Right forelimb (tissue), 1 donor: ENCODE measurements around the gene FAM107B.
"Not testable (repeated sequence)": the region's sequence is repeated elsewhere in the genome, so short reads cannot be mapped to it uniquely, and the experiment has no call there.

Experiments used
- DNase-seq: peaks from one replicate; pipeline ENCODE4 v3.0.0-alpha.2; 2018

The FAM107B gene

GRCh38 chr10:14774797-14775196 lies at the start of gene FAM107B:
Gene FAM107B (minus strand): TSS chr10:14774897. CDS start chr10:14774663, 234 bp downstream.
- no peak for DNase-seq

- no peak for DNase-seq
These were observed 49.3 kb upstream of the FAM107B start for GRCh38 chr10:14823966-14824365.

GRCh38 chr10:14822879-14823755 lies 48.4 kb upstream of the FAM107B start:
- no peak for DNase-seq

GRCh38 chr10:14821635-14822375 lies 47.1 kb upstream of the FAM107B start:
- DNase-seq, result no peak

GRCh38 chr10:14820775-14821154 lies 46.1 kb upstream of the FAM107B start:
- DNase-seq, result no peak

- no peak for DNase-seq
These were observed 45.5 kb upstream of the FAM107B start for GRCh38 chr10:14820010-14820774.

GRCh38 chr10:14816717-14817116 lies 42.0 kb upstream of the FAM107B start:
- not testable (repeated sequence) for DNase-seq

GRCh38 chr10:14815681-14816080 lies 41.0 kb upstream of the FAM107B start:
- DNase-seq, result no peak

GRCh38 chr10:14812271-14812670 lies 37.6 kb upstream of the FAM107B start:
- DNase-seq, result no peak

- no peak for DNase-seq
These were observed 36.6 kb upstream of the FAM107B start for GRCh38 chr10:14810969-14811953.

- DNase-seq, result no peak
These were observed 31.6 kb upstream of the FAM107B start for GRCh38 chr10:14806318-14806717.

GRCh38 chr10:14803827-14804226 lies 29.1 kb upstream of the FAM107B start:
- DNase-seq, result no peak

GRCh38 chr10:14801723-14802122 lies 27.0 kb upstream of the FAM107B start:
- no peak for DNase-seq

GRCh38 chr10:14800397-14800796 lies 25.7 kb upstream of the FAM107B start:
- DNase-seq, result no peak

- DNase-seq, result no peak
These were observed 23.9 kb upstream of the FAM107B start for GRCh38 chr10:14798636-14799035.

- no peak for DNase-seq
These were observed 13.2 kb upstream of the FAM107B start for GRCh38 chr10:14787938-14788337.

GRCh38 chr10:14784459-14785055 lies 9.9 kb upstream of the FAM107B start:
- no peak for DNase-seq

- DNase-seq, result no peak
These were observed 8.1 kb upstream of the FAM107B start for GRCh38 chr10:14782691-14783363.

GRCh38 chr10:14781763-14782162 lies 7.1 kb upstream of the FAM107B start:
- DNase-seq, result no peak

GRCh38 chr10:14779001-14779651 lies 4.4 kb upstream of the FAM107B start:
- no peak for DNase-seq
